ENCODE results near the gene SERINC5.

DNA sequence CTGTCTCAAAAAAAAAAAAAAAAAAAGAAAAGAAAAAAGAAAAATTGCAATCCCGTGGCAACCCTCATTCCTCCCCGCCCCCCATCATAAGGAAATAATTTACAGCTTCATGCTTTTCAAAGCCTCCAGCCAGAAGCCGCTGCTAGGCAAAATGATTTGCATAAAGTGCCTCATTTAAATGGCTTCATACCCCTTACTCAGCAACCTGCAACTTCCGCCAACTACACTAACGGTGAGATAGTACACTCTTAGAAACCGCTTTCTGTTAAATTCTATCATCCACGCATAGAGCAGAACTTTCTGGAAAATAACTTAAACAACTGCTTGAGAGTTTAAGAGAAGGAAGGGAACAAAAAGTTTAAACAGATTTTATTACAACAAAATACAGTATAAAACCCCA lies 17.8 kb downstream of the SERINC5 start:
- TF ChIP-seq, protein P1, sequence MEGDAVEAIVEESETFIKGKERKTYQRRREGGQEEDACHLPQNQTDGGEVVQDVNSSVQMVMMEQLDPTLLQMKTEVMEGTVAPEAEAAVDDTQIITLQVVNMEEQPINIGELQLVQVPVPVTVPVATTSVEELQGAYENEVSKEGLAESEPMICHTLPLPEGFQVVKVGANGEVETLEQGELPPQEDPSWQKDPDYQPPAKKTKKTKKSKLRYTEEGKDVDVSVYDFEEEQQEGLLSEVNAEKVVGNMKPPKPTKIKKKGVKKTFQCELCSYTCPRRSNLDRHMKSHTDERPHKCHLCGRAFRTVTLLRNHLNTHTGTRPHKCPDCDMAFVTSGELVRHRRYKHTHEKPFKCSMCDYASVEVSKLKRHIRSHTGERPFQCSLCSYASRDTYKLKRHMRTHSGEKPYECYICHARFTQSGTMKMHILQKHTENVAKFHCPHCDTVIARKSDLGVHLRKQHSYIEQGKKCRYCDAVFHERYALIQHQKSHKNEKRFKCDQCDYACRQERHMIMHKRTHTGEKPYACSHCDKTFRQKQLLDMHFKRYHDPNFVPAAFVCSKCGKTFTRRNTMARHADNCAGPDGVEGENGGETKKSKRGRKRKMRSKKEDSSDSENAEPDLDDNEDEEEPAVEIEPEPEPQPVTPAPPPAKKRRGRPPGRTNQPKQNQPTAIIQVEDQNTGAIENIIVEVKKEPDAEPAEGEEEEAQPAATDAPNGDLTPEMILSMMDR (IDR thresholded peaks at IDR 0.05) = no peak
- no peak for TF ChIP-seq POLR2AphosphoS5 (IDR thresholded peaks at IDR 0.05)

All from gastroesophageal sphincter (tissue), 3 donors.